ENCODE measurements around the gene TOMM7.

The TOMM7 gene

GRCh38 chr7:22827563-22827962, 4.9 kb upstream of the TOMM7 start:
- no peak overlapping the region for H3K4me3 ChIP-seq (replicated peaks; ENCODE audit: low read depth, low read length)
- H3K36me3 ChIP-seq (ENCODE audit: control insufficient read depth, insufficient read depth, low read length) = no peaks in the 10 kb centered on the region
- no peak for DNase-seq (ENCODE audit: extremely low read depth, insufficient read length)
- no peak for TF ChIP-seq CTCF (IDR thresholded peaks at IDR 0.05; ENCODE audit: insufficient read depth, low read length, poor library complexity, severe bottlenecking)
- H3K27me3 ChIP-seq (replicated peaks; ENCODE audit: control insufficient read depth, insufficient read depth, low read length) = no peaks in the 10 kb centered on the region

GRCh38 chr7:22826593-22826992, 3.9 kb upstream of the TOMM7 start:
- no peak for TF ChIP-seq CTCF (IDR thresholded peaks at IDR 0.05; ENCODE audit: insufficient read depth, low read length, poor library complexity, severe bottlenecking)
- Histone ChIP-seq H3K27me3 (replicated peaks; ENCODE audit: control insufficient read depth, insufficient read depth, low read length) (no peaks in the 10 kb centered on the region), H3K36me3 (ENCODE audit: control insufficient read depth, insufficient read depth, low read length) (no peaks in the 10 kb centered on the region), H3K4me3 (replicated peaks; ENCODE audit: low read depth, low read length) (no peak overlapping the region)
- DNase-seq (ENCODE audit: extremely low read depth, insufficient read length) = no peak

GRCh38 chr7:22824760-22825159, 2.1 kb upstream of the TOMM7 start:
- no peak for TF ChIP-seq CTCF (IDR thresholded peaks at IDR 0.05; ENCODE audit: insufficient read depth, low read length, poor library complexity, severe bottlenecking)
- H3K27me3 ChIP-seq (replicated peaks; ENCODE audit: control insufficient read depth, insufficient read depth, low read length) = no peaks in the 10 kb centered on the region
- H3K36me3 ChIP-seq (ENCODE audit: control insufficient read depth, insufficient read depth, low read length) = no peaks in the 10 kb centered on the region
- DNase-seq (ENCODE audit: extremely low read depth, insufficient read length) = no peak
- no peak overlapping the region for H3K4me3 ChIP-seq (replicated peaks; ENCODE audit: low read depth, low read length)

- no peak for TF ChIP-seq CTCF (IDR thresholded peaks at IDR 0.05; ENCODE audit: insufficient read depth, low read length, poor library complexity, severe bottlenecking)
- no peak for DNase-seq (ENCODE audit: extremely low read depth, insufficient read length)
- no peaks in the 10 kb centered on the region for H3K36me3 ChIP-seq (ENCODE audit: control insufficient read depth, insufficient read depth, low read length)
- peak overlapping the region; percentile 43 for H3K4me3 ChIP-seq (replicated peaks; ENCODE audit: low read depth, low read length)
- no peaks in the 10 kb centered on the region for H3K27me3 ChIP-seq (replicated peaks; ENCODE audit: control insufficient read depth, insufficient read depth, low read length)
Observed at GRCh38 chr7:22823142-22823497, 471 bp upstream of the TOMM7 start.

GRCh38 chr7:22821702-22822485, 755 bp downstream of the TOMM7 start:
- Histone ChIP-seq H3K36me3 (ENCODE audit: control insufficient read depth, insufficient read depth, low read length) (no peaks in the 10 kb centered on the region; the same call in 1 of the 2 replicates), H3K4me3 (replicated peaks; ENCODE audit: low read depth, low read length) (peak overlapping the region; percentile 81), H3K27me3 (replicated peaks; ENCODE audit: control insufficient read depth, insufficient read depth, low read length) (no peaks in the 10 kb centered on the region)
- TF ChIP-seq CTCF (IDR thresholded peaks at IDR 0.05; ENCODE audit: insufficient read depth, low read length, poor library complexity, severe bottlenecking) = no peak
- DNase-seq (ENCODE audit: extremely low read depth, insufficient read length) = no peak

GRCh38 chr7:22819476-22819875, 3.2 kb downstream of the TOMM7 start:
- H3K36me3 ChIP-seq (ENCODE audit: control insufficient read depth, insufficient read depth, low read length) = peaks cover 3% of the 10 kb centered on the region
- no peak overlapping the region for H3K4me3 ChIP-seq (replicated peaks; ENCODE audit: low read depth, low read length)
- DNase-seq (ENCODE audit: extremely low read depth, insufficient read length) = no peak
- no peak for TF ChIP-seq CTCF (IDR thresholded peaks at IDR 0.05; ENCODE audit: insufficient read depth, low read length, poor library complexity, severe bottlenecking)
- H3K27me3 ChIP-seq (replicated peaks; ENCODE audit: control insufficient read depth, insufficient read depth, low read length) = no peaks in the 10 kb centered on the region

All from GM06990 (cell line).